ENCODE results near the gene TEX51. TPM values are rescaled to one million over a fixed set of nuclear protein-coding genes. Genes with fewer than 3 reads are reported as not detected.

The TEX51 gene
- polyA plus RNA-seq, 1 of the 3 experiments (the other 2 are of a cell fraction), result not detected

DNA sequence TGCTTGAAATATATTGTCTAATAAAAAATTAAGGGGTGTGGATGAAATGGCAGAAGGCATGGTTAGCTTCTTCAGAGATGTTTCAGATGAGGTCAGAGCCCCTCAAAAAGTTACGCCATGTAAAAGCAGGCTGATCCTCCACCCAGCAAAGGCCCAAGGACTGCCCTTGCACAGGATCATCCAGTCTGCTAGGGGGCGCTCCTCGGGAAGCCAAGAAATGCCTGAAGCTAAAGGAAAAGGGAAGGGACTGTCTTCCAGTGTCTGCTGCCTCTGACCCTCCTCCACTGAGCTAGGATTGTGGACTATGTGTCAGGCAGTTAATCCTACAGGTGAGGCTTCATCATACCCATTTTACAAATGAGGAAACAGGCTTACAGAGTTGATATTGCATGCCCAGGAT lies 33.8 kb upstream of the TEX51 start:
- TF ChIP-seq EZH2phosphoT487 (IDR thresholded peaks at IDR 0.05; ENCODE audit: borderline replicate concordance, low read depth), result no peak
- TF ChIP-seq RXRA (IDR thresholded peaks at IDR 0.05; ENCODE audit: borderline replicate concordance, low read depth), result no peak
- no peak for TF ChIP-seq ELF1 (IDR thresholded peaks at IDR 0.05)
- TF ChIP-seq, protein P1, sequence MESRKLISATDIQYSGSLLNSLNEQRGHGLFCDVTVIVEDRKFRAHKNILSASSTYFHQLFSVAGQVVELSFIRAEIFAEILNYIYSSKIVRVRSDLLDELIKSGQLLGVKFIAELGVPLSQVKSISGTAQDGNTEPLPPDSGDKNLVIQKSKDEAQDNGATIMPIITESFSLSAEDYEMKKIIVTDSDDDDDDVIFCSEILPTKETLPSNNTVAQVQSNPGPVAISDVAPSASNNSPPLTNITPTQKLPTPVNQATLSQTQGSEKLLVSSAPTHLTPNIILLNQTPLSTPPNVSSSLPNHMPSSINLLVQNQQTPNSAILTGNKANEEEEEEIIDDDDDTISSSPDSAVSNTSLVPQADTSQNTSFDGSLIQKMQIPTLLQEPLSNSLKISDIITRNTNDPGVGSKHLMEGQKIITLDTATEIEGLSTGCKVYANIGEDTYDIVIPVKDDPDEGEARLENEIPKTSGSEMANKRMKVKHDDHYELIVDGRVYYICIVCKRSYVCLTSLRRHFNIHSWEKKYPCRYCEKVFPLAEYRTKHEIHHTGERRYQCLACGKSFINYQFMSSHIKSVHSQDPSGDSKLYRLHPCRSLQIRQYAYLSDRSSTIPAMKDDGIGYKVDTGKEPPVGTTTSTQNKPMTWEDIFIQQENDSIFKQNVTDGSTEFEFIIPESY (IDR thresholded peaks at IDR 0.05; ENCODE audit: borderline replicate concordance, low read depth), result no peak
- TF ChIP-seq FOXM1 (IDR thresholded peaks at IDR 0.05; ENCODE audit: low read depth), result no peak
- no peak for TF ChIP-seq MXI1 (IDR thresholded peaks at IDR 0.05; ENCODE audit: low read depth, low read length)
- no peak for TF ChIP-seq RAD21 (IDR thresholded peaks at IDR 0.05; ENCODE audit: low read length)
- TF ChIP-seq SIN3A (IDR thresholded peaks at IDR 0.05; ENCODE audit: borderline replicate concordance, low read depth, low read length), result no peak
- TF ChIP-seq CHD2 (IDR thresholded peaks at IDR 0.05; ENCODE audit: low read length, partially characterized antibody), result no peak
- TF ChIP-seq, protein P2, sequence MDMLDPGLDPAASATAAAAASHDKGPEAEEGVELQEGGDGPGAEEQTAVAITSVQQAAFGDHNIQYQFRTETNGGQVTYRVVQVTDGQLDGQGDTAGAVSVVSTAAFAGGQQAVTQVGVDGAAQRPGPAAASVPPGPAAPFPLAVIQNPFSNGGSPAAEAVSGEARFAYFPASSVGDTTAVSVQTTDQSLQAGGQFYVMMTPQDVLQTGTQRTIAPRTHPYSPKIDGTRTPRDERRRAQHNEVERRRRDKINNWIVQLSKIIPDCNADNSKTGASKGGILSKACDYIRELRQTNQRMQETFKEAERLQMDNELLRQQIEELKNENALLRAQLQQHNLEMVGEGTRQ (IDR thresholded peaks at IDR 0.05; ENCODE audit: borderline replicate concordance, low read depth, low read length), result no peak
- TF ChIP-seq SMC3 (IDR thresholded peaks at IDR 0.05; ENCODE audit: low read depth, low read length), result no peak
- TF ChIP-seq, protein P3, sequence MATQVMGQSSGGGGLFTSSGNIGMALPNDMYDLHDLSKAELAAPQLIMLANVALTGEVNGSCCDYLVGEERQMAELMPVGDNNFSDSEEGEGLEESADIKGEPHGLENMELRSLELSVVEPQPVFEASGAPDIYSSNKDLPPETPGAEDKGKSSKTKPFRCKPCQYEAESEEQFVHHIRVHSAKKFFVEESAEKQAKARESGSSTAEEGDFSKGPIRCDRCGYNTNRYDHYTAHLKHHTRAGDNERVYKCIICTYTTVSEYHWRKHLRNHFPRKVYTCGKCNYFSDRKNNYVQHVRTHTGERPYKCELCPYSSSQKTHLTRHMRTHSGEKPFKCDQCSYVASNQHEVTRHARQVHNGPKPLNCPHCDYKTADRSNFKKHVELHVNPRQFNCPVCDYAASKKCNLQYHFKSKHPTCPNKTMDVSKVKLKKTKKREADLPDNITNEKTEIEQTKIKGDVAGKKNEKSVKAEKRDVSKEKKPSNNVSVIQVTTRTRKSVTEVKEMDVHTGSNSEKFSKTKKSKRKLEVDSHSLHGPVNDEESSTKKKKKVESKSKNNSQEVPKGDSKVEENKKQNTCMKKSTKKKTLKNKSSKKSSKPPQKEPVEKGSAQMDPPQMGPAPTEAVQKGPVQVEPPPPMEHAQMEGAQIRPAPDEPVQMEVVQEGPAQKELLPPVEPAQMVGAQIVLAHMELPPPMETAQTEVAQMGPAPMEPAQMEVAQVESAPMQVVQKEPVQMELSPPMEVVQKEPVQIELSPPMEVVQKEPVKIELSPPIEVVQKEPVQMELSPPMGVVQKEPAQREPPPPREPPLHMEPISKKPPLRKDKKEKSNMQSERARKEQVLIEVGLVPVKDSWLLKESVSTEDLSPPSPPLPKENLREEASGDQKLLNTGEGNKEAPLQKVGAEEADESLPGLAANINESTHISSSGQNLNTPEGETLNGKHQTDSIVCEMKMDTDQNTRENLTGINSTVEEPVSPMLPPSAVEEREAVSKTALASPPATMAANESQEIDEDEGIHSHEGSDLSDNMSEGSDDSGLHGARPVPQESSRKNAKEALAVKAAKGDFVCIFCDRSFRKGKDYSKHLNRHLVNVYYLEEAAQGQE (IDR thresholded peaks at IDR 0.05; ENCODE audit: low read depth, low read length), result no peak
- ChIA-PET POLR2A (no interaction called here), CTCF (interaction anchor here (0.9 to 1.9 kb wide), 2 partner anchors 107 to 111 kb away, joined by 3 to 7 read pairs; no protein-coding TSS in a partner anchor)
- H3K4me1 ChIP-seq (ENCODE audit: control insufficient read depth in 1 of 2, insufficient read depth in 2 of 2, low read depth in 1 of 2, low read length in 1 of 2), result no peaks in the 10 kb centered on the region; a peak in 1 of 4 replicates
- DNase-seq, result no peak
- no peaks in the 10 kb centered on the region for H3K36me3 ChIP-seq (replicated peaks in 1 of 2; ENCODE audit: control insufficient read depth in 1 of 2, insufficient read depth in 2 of 2, low read length in 1 of 2)
- H3F3A ChIP-seq (replicated peaks; ENCODE audit: insufficient read depth), result no peaks in the 10 kb centered on the region
- H4K20me1 ChIP-seq (ENCODE audit: insufficient read depth), result no peaks in the 10 kb centered on the region
- WGBS (ENCODE audit: low lambda C conversion rate), result 32% methylated on average over 3 of the region's 3 CpGs
- H3K4me2 ChIP-seq, result no peak overlapping the region
- no peaks in the 10 kb centered on the region for H3K79me2 ChIP-seq (ENCODE audit: insufficient read depth)
- no peaks in the 10 kb centered on the region for H3K9me3 ChIP-seq
- no peak overlapping the region for H3K4me3 ChIP-seq (ENCODE audit: low read depth in 2 of 2, low read length in 1 of 2)
- H3K9ac ChIP-seq, result no peak overlapping the region
- no peak overlapping the region for H3K27ac ChIP-seq (ENCODE audit: low read depth in 2 of 2, low read length in 1 of 2)
- no peaks in the 10 kb centered on the region for H3K27me3 ChIP-seq (ENCODE audit: insufficient read depth)
- no peak overlapping the region for H2AFZ ChIP-seq (ENCODE audit: low read depth)
- H3K9me2 ChIP-seq, result no peaks in the 10 kb centered on the region

All from SK-N-SH (cell line).